ENCODE data around the gene SNX13.

The SNX13 gene, protein sequence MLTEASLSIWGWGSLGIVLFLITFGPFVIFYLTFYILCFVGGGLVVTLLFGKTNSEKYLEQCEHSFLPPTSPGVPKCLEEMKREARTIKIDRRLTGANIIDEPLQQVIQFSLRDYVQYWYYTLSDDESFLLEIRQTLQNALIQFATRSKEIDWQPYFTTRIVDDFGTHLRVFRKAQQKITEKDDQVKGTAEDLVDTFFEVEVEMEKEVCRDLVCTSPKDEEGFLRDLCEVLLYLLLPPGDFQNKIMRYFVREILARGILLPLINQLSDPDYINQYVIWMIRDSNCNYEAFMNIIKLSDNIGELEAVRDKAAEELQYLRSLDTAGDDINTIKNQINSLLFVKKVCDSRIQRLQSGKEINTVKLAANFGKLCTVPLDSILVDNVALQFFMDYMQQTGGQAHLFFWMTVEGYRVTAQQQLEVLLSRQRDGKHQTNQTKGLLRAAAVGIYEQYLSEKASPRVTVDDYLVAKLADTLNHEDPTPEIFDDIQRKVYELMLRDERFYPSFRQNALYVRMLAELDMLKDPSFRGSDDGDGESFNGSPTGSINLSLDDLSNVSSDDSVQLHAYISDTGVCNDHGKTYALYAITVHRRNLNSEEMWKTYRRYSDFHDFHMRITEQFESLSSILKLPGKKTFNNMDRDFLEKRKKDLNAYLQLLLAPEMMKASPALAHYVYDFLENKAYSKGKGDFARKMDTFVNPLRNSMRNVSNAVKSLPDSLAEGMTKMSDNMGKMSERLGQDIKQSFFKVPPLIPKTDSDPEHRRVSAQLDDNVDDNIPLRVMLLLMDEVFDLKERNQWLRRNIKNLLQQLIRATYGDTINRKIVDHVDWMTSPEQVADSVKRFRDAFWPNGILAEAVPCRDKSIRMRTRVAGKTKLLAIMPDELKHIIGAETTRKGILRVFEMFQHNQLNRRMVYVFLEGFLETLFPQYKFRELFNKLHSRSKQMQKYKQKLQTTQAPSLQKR

DNA sequence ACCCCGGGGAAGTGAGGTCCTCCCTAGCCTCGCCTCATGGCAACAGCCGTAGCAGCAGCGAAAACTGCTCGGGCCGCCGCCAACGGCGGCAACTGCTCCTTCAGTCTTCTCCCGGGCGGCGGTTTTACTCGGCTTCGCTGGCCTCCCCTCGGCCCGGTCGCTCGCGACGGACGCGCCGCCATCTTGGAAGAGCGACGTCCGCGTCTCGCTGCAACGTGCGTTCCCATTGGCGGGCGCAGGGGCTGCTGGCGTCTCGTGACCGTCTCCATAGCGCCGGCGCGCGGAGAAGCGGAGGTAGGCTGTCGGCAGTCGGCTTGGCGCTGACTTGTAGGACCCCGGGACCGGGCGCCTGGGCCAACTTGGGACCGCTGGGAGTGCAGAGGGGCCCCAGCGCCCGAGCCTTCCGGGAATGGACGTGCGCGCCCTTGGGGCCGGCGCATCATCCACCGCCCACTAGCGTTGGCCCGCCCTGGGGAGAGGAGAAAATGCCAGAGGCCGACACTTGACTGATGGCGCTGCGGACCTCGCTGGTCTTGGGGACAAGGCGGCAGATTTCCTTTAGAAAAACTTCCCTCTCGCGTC lies at the start of gene SNX13:
Gene SNX13, minus strand, starts transcription at position 193 of the 582 bp plus-strand sequence. CDS start 199 bp downstream, outside the sequence.
- peak; percentile 92 for DNase-seq (ENCODE audit: low spot score)

DNA sequence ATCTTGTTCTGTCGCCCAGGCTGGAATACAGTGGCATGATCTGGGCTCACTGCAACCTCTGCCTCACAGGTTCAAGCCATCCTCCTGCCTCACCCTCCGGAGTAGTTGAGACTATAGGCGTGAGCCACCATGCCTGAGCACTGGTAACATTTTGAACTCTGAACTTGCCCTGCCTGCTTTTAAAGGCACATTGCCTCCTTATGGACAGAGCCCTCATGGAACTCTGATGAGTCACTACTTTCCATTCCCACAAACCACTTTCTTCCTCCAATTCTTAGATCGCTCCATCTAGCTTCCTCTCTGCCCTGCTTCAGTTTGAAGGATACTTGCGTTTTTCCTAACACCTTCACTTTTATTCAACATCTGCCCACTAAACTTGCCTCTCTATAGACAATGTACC lies 49.3 kb upstream of the SNX13 start:
- DNase-seq (ENCODE audit: low spot score): no peak

DNA sequence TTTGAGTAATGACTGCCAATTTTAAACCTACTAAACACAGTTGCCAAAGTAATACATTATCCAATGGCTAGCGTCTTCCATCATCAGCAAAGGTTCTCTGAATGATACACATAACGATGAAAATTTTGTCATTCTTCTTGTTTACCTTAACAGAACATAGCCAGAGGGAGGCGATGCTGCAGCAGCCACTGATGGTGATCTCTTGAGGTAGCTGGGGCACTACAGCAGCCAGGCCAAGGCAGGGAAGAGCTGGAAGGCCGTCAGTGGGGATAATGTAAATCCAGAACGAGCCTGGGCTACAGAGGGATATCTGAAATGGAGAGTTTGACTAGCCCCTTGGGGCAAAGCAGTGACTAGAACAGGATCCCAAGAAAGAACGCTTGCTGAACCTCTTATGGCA lies 48.6 kb upstream of the SNX13 start:
- DNase-seq (ENCODE audit: low spot score): no peak

DNA sequence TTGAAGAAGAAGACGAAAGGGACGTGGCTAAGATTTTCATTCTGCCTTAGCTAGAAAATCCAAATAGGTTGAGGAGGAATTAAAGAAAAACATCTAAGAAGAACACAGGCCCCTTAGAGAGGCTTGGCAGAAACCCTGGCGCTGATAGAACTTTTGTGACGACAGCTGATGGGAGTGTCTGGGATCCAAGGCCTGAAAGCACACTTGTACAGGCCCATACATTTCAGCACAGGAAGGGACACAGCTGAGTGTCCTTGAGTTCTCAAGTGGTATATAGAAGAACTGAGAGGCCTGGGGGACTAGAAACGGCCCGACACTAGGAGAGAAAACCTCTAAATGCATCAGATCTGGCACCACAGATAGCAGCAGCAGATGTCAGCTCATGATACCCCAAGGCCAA lies 47.8 kb upstream of the SNX13 start:
- no peak for DNase-seq (ENCODE audit: low spot score)

DNA sequence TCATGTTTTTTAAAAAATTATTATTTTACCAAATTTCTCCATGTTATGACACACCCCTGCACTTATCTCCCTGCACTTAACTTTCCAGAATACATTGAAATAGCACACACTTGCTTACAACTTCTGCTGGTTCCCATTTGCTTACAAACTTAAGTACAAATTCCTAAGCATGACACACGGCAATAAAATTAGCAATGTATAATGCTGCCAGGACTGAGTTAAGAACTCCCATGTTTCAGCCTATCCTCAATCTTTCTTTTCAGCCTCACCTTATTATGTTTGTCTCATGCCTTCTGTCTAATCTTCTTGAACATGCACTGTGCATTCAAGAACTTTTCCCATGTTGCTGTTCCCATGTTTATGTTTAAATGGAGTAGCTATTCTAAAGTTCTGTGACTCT lies 46.6 kb upstream of the SNX13 start:
- DNase-seq (ENCODE audit: low spot score): no peak

DNA sequence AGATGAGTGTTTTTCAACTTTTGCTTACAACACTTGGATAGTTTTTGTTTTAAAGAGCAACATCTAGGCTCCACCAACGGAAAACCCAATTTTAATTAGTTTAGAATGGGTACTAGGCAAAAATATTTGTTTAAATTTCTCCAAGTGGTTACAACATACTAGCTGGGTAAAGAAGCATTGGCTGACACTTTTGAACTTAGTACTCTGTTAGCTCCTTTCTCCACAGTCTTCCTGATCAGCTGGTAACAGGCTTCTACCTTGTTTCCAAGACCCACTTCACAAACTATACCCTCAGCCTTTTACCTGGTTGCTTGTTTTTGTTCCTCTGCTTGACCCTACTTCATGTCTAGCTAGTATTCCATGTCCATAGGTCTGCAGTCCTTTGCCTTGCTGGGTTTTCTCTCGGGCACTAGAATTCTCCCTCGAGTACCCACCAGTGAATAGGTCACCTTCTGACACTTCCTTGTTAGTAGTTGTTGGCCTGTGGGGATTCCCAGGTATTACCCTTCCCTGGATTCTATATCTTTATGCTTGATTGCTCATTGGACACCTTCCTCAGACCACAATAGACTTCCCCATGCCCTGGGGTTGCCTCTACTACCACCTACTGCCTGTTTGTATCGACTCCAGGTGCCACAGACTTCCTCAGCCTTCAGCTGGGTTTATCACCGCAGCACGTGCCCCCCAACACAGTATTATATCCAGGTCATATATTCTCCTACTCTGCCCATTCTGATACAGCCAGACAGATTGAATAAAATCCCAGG lies 45.4 kb upstream of the SNX13 start:
- no peak for DNase-seq (ENCODE audit: low spot score)

DNA sequence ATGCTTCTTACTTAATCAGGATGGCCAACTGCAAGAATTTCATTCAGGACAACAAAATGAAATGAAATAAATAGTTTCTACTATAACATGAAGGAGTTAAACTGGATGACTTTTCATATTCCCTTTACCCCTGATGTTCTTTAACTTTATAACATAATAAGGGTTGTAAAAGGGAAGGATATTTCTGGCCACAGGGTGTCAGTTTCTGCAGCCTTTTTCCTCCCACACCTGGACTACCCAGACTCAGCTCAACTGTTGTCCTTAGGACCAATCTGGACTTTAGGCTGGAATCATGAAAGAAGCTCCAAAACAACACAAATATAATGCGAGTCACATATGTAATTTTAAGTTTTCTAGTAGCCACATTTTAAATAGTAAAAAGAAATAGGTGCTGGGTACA lies 44.0 kb upstream of the SNX13 start:
- no peak for DNase-seq (ENCODE audit: low spot score)

DNA sequence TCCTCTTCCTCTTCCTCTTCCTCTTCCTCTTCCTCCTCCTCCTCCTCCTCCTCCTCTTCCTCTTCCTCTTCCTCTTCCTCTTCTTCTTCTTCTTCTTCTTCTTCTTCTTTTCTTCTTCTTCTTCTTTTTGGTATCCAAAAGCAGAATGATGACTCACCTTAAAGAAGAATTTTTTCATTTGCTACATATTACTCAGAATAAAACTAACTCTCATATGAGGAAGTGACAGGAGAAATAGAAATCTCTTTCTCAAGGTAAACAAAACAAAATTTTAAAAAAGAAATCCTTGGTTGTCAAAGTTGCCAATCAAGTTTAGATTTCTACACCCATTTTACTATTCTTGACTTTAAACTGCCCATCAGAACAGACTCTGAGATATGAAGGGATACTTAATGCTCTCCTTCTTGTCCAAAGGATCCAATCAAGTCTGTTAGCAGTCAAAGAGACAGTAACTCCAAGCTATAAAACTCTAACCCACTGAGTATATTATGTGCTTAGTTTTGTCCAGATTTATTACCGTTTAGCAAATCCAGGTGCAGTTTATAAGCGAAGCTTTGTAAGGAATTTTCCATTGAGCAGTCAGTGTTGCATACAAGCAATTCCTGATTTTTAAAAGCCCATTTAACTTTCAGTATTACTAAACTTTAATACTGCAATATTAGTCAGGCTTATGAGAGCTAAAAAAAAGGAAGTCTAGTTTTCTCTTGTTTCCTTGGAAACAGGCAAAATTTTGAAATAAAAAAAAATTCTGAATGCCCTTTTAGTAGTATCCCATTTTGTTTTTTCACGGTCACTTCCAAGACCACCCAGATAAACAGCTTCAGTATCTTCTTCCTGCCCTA lies 43.1 kb upstream of the SNX13 start:
- DNase-seq (ENCODE audit: low spot score): no peak

DNA sequence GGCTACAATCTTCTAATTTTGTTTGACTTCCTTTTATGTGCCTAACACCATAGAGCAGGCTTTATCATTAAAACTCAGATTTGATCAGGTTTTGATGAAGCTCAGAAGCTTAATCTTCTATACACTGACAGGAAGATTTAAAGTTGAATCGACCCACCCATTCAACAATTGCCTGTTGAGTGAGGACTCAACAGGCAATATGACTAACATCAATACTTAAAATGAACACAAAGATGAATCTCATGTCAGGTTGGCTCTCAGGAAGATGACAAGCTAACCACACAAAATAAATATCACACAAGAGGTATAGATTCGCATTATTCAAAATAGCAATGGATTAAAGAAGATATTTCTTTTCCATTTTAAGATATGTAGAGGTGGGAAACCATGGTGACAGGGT lies 36.7 kb upstream of the SNX13 start:
- no peak for DNase-seq (ENCODE audit: low spot score)

DNA sequence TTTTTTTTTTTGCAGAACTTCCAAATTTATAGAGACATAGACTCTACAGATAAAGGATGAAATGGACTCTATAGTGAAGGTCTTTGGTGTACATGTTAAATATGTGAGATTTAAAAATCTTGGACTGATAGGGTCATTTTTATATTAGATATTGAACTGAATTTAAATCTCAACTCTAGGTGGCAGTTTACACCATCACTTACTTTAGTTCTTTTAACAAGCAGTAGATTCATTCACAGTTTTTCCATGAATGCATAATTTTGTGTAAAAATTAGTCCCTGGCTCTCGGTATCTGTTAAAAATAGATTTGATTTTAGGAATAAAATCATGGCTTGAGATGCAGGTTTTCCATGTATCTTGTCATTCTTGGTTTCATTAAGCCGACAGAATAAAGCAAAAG lies 31.1 kb upstream of the SNX13 start:
- no peak for DNase-seq (ENCODE audit: low spot score)

DNA sequence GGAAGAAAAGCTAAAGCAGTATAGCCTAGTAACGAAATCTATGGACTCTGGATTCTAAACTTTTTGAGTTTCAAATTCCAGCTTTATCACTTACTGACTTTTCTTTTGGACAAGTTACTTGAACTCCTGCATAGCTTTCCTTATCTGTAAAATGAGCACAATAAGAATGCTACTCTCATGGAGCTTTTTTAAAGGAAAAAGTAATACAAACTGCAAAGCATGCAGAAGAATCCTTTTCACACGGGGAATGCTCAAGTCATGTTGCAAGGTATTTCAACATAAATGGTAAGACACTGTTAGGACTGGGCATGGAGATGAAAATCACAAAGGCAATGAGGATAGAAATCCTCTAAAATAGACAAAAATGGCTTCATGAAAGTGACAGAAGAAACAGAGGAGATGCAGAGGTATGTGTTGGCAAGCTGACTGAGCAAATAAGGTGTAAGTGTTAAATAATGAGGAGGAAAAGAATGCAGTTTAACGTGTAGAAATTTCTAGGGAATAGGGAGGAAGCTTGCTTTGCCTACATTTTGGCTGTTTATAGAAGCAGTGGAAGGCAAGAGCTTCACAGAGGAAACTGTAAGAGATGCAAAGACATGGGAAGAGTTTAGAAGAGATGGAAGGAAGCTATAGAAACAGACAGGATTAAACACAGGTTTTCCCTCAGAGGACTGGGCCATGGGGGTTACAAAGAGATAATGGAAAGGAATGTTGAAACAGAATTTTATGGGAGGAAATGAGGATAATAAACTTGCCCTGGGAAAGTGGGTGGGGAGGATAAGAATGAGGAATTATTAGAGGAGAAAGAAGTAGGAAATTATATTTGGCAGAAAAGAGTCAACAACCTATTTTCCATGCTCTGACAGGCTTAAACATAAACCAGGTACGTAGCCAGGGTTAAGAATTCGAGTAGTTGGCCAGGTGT lies 28.8 kb upstream of the SNX13 start:
- no peak for DNase-seq (ENCODE audit: low spot score)

DNA sequence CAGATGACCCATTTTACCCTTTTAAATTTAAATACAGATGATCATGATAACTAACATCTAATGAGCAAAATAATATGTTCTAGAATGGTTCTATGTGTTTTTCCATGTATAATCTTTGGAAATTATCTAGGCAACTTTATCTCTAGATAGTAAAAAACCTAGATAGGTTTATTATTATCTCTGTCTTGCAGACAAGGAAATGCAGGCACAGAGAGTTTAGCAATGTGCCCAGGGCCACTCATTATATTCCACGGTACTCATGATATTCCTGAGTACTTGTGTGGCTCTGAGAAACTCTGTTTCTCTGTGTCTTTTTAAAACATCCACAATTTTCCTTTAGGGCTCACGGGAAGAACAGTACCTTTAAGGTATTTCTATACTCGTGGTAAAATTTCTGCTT lies 26.4 kb upstream of the SNX13 start:
- DNase-seq (ENCODE audit: low spot score): no peak

DNA sequence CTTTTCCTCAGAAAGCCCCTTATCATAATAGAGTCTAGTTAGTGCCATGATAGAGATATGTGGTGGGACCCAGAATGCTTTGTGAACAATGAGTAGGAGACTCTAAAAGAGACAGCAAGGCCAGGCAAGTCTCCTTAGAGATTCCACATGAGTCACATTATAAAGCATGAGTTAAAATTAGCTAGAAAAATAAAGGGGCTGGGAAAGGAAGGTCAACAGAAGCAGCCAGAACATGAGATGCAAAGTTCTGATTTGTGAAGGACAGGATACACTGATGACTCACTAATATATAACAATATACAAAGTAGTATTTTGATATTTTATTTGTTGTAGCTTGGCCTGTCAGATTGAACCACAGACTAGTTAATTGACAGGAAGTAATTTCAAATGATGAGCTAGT lies 25.3 kb upstream of the SNX13 start:
- no peak for DNase-seq (ENCODE audit: low spot score)

DNA sequence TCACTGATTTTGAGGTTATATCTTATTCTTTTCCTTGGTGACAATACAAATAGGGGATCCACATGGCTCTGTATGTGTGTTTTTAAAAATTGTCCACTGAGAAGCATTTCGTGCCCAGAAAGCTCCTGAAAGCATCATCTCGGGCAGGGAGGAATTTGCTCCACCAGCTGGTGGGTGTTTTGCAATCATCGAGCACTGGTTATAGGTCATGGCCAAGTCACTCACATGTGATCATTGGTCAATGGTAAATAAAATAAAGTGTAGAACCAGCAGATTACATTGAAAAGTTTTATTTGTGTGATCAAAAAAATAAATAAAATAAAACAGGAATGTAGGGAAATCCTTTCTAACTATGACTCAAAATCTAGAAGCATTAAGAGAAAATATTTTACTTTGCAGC lies 23.0 kb upstream of the SNX13 start:
- DNase-seq (ENCODE audit: low spot score): no peak

DNA sequence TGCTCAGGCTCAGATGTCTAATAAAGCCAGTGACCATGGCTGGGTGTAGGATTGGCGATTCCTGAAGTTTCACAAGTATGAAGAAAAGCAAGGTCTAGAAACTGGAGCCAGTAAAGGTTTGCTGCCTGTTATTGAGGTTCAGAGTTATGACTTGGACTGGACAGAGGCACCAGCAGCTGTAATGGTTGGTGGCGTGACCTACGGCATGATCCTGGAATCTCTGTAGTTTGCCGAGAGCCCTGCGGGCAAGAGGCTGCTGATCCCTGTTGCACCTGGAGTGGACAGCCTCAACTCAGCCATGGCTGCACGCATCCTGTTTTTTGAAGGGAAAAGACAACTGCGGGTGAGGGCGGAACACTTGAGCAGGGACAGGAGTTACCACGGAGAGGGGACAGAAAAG lies 22.4 kb upstream of the SNX13 start:
- DNase-seq (ENCODE audit: low spot score): no peak

DNA sequence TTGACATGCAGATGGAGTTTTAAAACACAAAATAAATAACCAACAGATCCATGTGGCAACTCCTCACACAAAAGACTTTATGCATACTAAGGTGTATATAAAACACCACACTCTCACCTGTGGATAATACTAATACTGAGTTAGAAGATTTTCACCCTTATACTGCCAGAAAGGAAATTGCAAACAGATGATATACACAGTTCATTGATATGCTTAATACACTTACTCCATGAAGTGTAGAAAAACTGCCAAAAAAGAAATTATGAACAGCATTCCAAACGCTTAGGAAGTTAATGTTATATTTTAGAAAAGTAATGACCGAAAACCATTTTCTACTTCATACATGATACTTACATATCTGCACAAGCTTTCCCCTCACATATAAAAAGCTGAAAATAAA lies 17.6 kb upstream of the SNX13 start:
- no peak for DNase-seq (ENCODE audit: low spot score)

DNA sequence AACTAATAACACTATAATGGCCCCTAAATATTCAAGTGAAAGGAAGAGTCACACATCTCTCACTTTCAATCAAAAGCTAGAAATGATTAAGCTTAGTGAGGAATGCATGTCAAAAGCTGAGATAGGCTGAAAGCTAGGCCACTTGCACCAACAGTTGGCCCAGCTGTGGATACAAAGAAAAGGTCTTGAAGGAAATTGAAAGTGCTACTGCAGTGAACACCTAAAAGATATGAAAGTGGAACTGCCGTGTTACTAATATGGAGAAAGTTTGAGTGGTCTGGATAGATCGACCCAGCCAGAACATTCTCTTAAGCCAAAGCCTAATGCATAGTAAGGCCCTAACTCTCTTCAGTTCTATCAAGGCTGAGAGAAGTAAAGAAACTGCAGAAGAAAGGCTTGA lies 12.1 kb upstream of the SNX13 start:
- no peak for DNase-seq (ENCODE audit: low spot score)

DNA sequence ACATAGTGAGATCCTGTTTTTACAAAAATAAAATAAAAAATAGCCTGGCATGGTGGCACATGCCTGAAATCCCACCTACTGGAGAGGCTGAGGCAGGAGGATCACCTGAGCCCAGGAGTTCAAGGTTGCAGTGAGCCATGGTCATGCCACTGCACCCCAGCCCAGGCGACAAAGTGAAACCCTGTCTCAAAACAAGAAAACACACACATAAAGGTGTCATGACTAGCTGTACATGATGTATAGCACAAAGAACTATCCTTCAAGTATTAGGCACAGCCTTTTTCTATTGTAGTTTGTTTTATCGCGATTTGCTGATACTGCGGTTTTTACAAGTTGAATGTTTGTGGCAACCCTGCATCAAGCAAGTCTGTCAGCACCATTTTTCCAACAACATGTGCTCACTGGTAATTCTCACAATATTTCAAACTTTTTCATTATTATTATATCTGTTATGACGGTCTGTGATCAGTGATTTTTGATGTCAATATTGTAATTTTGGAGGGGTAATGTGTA lies 11.5 kb upstream of the SNX13 start:
- DNase-seq (ENCODE audit: low spot score): no peak

DNA sequence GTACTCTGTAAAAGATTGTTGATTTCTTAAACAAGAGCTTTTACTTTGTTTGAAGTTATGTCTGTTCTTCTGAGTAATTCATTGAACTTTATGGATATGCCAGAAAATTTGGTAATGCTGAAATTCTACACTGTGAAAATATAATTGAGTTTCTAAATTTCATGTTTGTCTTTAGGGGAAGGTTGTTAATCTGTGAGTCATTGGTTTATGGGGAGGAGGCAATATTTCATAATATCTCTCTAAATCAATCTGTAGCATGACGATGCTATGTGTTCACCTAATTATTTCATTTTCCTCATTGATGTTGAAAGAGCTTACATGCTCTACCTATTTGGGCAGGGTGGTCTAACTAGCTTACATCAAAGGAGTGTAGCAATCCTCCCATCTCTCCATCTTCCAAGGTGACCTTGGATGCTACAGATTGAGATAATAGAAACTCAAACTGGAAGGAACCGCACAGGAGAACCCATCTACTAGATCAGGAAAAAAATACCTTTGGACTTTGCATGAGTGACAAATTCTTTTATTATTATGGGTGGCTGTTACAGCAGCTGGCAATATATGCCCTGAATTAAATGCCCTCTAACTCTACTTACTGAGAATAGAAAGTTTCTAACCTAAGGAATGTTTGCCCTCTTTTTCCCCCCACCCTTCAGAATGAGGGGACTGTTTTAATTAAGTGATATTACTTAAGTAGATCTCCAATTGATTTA lies 8.4 kb upstream of the SNX13 start:
- no peak for DNase-seq (ENCODE audit: low spot score)

Measured in globus pallidus (tissue), 1 donor.